ENCODE data around the gene CRYBA1. TPM values are rescaled to one million over a fixed set of nuclear protein-coding genes. Genes with fewer than 3 reads are reported as not detected.

The CRYBA1 gene
- polyA plus RNA-seq, 3 donors from 2014 or later, result not detected

GRCh38 chr17:29303386-29303785, 56.7 kb downstream of the CRYBA1 start:
- Mint-ChIP-seq H3K4me1 (no peaks in the 10 kb centered on the region), H3K27me3 (ENCODE audit: low read depth in 3 of 3) (no peaks in the 10 kb centered on the region), H3K4me3 (peak overlapping the region in 1 of 5 donors; percentile 55), H3K9me3 (no peaks in the 10 kb centered on the region), H3K36me3 (no peaks in the 10 kb centered on the region), H3K27ac (no peak overlapping the region)
- no peak for DNase-seq

Other genes with a start within 250 kb of the CRYBA1 start
- gene SEZ6, start 240.8 kb upstream of the CRYBA1 start, polyA plus RNA-seq, result 1 to 10 TPM in 1 of 3 donors, under 1 TPM in 2; 0.71 to 3.8 (median 0.86) TPM
- gene PIPOX, start 203.7 kb upstream of the CRYBA1 start, polyA plus RNA-seq, result 1 to 10 TPM; 1.6 to 2.7 (median 2.0) TPM
- gene MYO18A, start 66.5 kb upstream of the CRYBA1 start, polyA plus RNA-seq, result 10 to 100 TPM in 1 of 3 donors, 1 to 10 TPM in 2; 1.5 to 32.5 (median 5.2) TPM
- gene NUFIP2, start 47.3 kb downstream of the CRYBA1 start, polyA plus RNA-seq, result 10 to 100 TPM in 2 of 3 donors, 1 to 10 TPM in 1; 8.6 to 17.2 (median 11.9) TPM
- gene TAOK1, start 143.5 kb downstream of the CRYBA1 start, polyA plus RNA-seq, result 1 to 10 TPM; 2.0 to 3.4 (median 2.2) TPM

Measured in immature natural killer cell (primary cell).